HepG2 (cell line): ENCODE results near the gene KRTAP6-1. TPM values are rescaled to one million over a fixed set of nuclear protein-coding genes. Genes with fewer than 3 reads are reported as not detected.

Experiments
- ATAC-seq: fragments of 200-7000 bp; cut with Tn5 transposase; 3 replicates; pipeline ENCODE4 v1.9.1; 2020; ENCODE audit warnings: mild to moderate bottlenecking, moderate library complexity
- BruUV-seq: library from RNA; stranded (reverse); fragments of 400-500 nt; replicated peaks from 2 replicates; lab custom pipeline; 2021; lab: Mats Ljungman, UMichigan
- CTCF ChIA-PET: fragments of 300-600 bp; formaldehyde crosslinking; extraction: SDS; loops from one replicate; lab custom pipeline; 2021; ENCODE audit warnings: low total read pairs, inconsistent platforms, low intra/inter-chr PET ratio; lab: Yijun Ruan, JAX
- POLR2A ChIA-PET: fragments of 350-600 bp; sonication (Branson Sonifier 250); formaldehyde crosslinking; loops from one replicate; lab custom pipeline; 2020; ENCODE audit warnings: antibody characterized with exemption, inconsistent platforms; lab: Yijun Ruan, JAX
- DNase-seq: peaks from one replicate; pipeline ENCODE4 v3.0.0-alpha.2; 2015; ENCODE audit warnings: low spot score
- FAIRE-seq: peaks from 3 replicates; lab custom pipeline; 2011; peaks lifted over from hg19 to GRCh38; lab: Jason Lieb, UNC
- H2AFZ ChIP-seq: one replicate; pipeline ENCODE4 v1.6.1; 2011; ENCODE audit warnings: low read length, inconsistent platforms
- H3K27ac ChIP-seq: fragments of 300-600 bp; 3 replicates; pipeline ENCODE4 v1.8.0; 2011; ENCODE audit warnings: mixed run types, mild to moderate bottlenecking, mixed read lengths, low read length, inconsistent platforms; ENCODE audit not compliant: insufficient read depth; ENCODE audit errors: extremely low read length
- H3K27me3 ChIP-seq, 2 experiments: fragments of 200-600 bp in 1 of 2; 2 replicates in 1 of 2; 3 replicates in 1 of 2; pipeline versions ENCODE4 v1.6.0 to v1.8.0; 2011; ENCODE audit warnings: low read length in 2 of 2, mild to moderate bottlenecking in 2 of 2, moderate library complexity in 2 of 2, inconsistent platforms in 1 of 2; ENCODE audit not compliant: insufficient read depth in 2 of 2, control insufficient read depth in 1 of 2
- H3K36me3 ChIP-seq, 2 experiments: fragments of 200-600 bp in 1 of 2; replicated peaks in 1 of 2; 2 replicates in 1 of 2; 3 replicates in 1 of 2; pipeline versions ENCODE4 v1.5.1 to v1.8.0; 2011; ENCODE audit warnings: low read length in 2 of 2, inconsistent platforms in 1 of 2; ENCODE audit not compliant: insufficient read depth in 2 of 2, control insufficient read depth in 1 of 2
- H3K4me1 ChIP-seq: 2 replicates; pipeline ENCODE4 v1.5.1; 2012; ENCODE audit warnings: low read length, inconsistent platforms; ENCODE audit not compliant: insufficient read depth
- H3K4me2 ChIP-seq: 2 replicates; pipeline ENCODE4 v1.6.0; 2011; ENCODE audit warnings: low read depth, low read length, inconsistent platforms
- H3K4me3 ChIP-seq, 3 experiments: fragments of 200-600 bp in 1 of 3; sonication (generic), shearing (Covaris generic) in 1 of 3; replicated peaks in 1 of 3; 2 replicates each; pipeline ENCODE4 v1.5.1; 2011 to 2016; ENCODE audit warnings: low read length in 3 of 3, inconsistent platforms in 2 of 3, low read depth in 2 of 3, mild to moderate bottlenecking in 2 of 3, control low read depth in 1 of 3, mixed read lengths in 1 of 3; ENCODE audit not compliant: insufficient read depth in 1 of 3
- H3K79me2 ChIP-seq: one replicate; pipeline ENCODE4 v1.6.1; 2011; ENCODE audit warnings: low read length, inconsistent platforms; ENCODE audit not compliant: insufficient read depth
- H3K9ac ChIP-seq: 2 replicates; pipeline ENCODE4 v1.6.0; 2011; ENCODE audit warnings: mild to moderate bottlenecking, low read depth, low read length, inconsistent platforms; ENCODE audit not compliant: insufficient read depth
- H3K9me3 ChIP-seq: 2 replicates; pipeline ENCODE4 v1.5.1; 2012; ENCODE audit warnings: mild to moderate bottlenecking, low read length
- H4K20me1 ChIP-seq: 2 replicates; pipeline ENCODE4 v1.6.0; 2011; ENCODE audit warnings: inconsistent platforms, mild to moderate bottlenecking, low read length, moderate library complexity; ENCODE audit not compliant: insufficient read depth
- CC2D1A ChIP-seq: sonication (generic); formaldehyde crosslinking; IDR thresholded peaks from 2 replicates; pipeline ENCODE4 v1.8.1; 2023; ENCODE audit warnings: mild to moderate bottlenecking, missing genetic modification reagents
- KDM2A ChIP-seq: sonication (generic); formaldehyde crosslinking; IDR thresholded peaks from 2 replicates; pipeline ENCODE4 v1.4.0; 2020; ENCODE audit warnings: low read depth, missing genetic modification reagents, borderline replicate concordance
- NR2F6 ChIP-seq, 2 experiments: IDR thresholded peaks; 2 replicates each; pipeline ENCODE4 v1.6.1; 2016; ENCODE audit warnings: antibody characterized with exemption in 1 of 2, mild to moderate bottlenecking in 1 of 2
- RXRB ChIP-seq: IDR thresholded peaks from 2 replicates; pipeline ENCODE4 v1.6.1; 2016; ENCODE audit warnings: borderline replicate concordance, missing genetic modification reagents, missing compliant biosample characterization
- ZMYM2 ChIP-seq: sonication (generic); formaldehyde crosslinking; IDR thresholded peaks from 2 replicates; pipeline ENCODE4 v1.8.0; 2022; ENCODE audit warnings: mild to moderate bottlenecking, missing genetic modification reagents
- ZMYM4 ChIP-seq: sonication (generic); formaldehyde crosslinking; IDR thresholded peaks from 2 replicates; pipeline ENCODE4 v1.8.1; 2023; ENCODE audit warnings: mild to moderate bottlenecking, missing genetic modification reagents
- ZNF30 ChIP-seq: sonication (generic); formaldehyde crosslinking; IDR thresholded peaks from 2 replicates; pipeline ENCODE4 v1.5.0; 2020; ENCODE audit warnings: mild to moderate bottlenecking, missing genetic modification reagents
- ZNF510 ChIP-seq: sonication (generic); formaldehyde crosslinking; IDR thresholded peaks from 2 replicates; pipeline ENCODE4 v1.4.0; 2020; ENCODE audit warnings: low read depth, mild to moderate bottlenecking, missing genetic modification reagents
- ZSCAN12 ChIP-seq: sonication (generic); formaldehyde crosslinking; IDR thresholded peaks from 2 replicates; pipeline ENCODE4 v1.9.0; 2021; ENCODE audit warnings: mild to moderate bottlenecking, missing genetic modification reagents
- WGBS: methylation state at CpG from one replicate; pipeline ENCODE4 v1.1.6; 2017; ENCODE audit warnings: low lambda C conversion rate; 5-methylcytosine and 5-hydroxymethylcytosine counted together
- in situ Hi-C: cut with HindIII; loops from 2 replicates; pipeline ENCODE4 v1.10.0; 2017; ENCODE audit warnings: low pct_unique_long_range_greater_than_20kb; ENCODE audit not compliant: extremely low pct_ligation_motif_present
- intact Hi-C: fragments of 100-400 bp; cut with micrococcal nuclease; formaldehyde crosslinking; loops from one replicate; pipeline ENCODE4 v1.10.0; 2022; ENCODE audit not compliant: unreplicated experiment
- polyA plus RNA-seq, 8 experiments: library from polyadenylated mRNA; depleted of rRNA in 3 of 8; stranded (reverse) in 7 of 8; unstranded in 1 of 8; fragments of >200 nt; fragmentation: Illumina TruSeq in 4 of 8; extraction: Trizol in 4 of 8; gene quantifications; 2 replicates each; pipeline versions ENCODE4 v1.2.1 to v1.2.3, GENCODE V29; 2011 to 2016; ENCODE audit warnings: low read depth in 4 of 8, missing spikeins in 1 of 8, mixed read lengths in 1 of 8; ENCODE audit not compliant: insufficient read depth in 1 of 8
- total RNA-seq, 5 experiments: library from RNA; depleted of rRNA; stranded (reverse); fragments of >200 nt; fragmentation: Illumina TruSeq; extraction: Trizol; gene quantifications; 2 replicates each; pipeline ENCODE4 v1.2.3, GENCODE V29; 2016; ENCODE audit warnings: low read depth in 1 of 5
- TF ChIP-seq, protein P1 (sequence below): sonication (generic); formaldehyde crosslinking; IDR thresholded peaks from 2 replicates; pipeline ENCODE4 v1.5.1; 2020; ENCODE audit warnings: missing genetic modification reagents, mild to moderate bottlenecking, borderline replicate concordance
- TF ChIP-seq, protein P2 (sequence below): sonication (generic); formaldehyde crosslinking; IDR thresholded peaks from 2 replicates; pipeline ENCODE4 v1.4.0; 2020; ENCODE audit warnings: missing genetic modification reagents, borderline replicate concordance
- TF ChIP-seq, protein P3 (sequence below): sonication (generic); formaldehyde crosslinking; IDR thresholded peaks from 2 replicates; pipeline ENCODE4 v1.4.0; 2020; ENCODE audit warnings: mild to moderate bottlenecking, missing genetic modification reagents
- TF ChIP-seq, protein P4 (sequence below): sonication (generic); formaldehyde crosslinking; IDR thresholded peaks from 2 replicates; pipeline ENCODE4 v1.8.0; 2022; ENCODE audit warnings: missing genetic modification reagents, mild to moderate bottlenecking, borderline replicate concordance

Gene KRTAP6-1
- total and polyA plus RNA-seq, 2 of the 13 experiments (the other 11 are each of a cell fraction or from before 2014, with no cell fraction given), result not detected

DNA sequence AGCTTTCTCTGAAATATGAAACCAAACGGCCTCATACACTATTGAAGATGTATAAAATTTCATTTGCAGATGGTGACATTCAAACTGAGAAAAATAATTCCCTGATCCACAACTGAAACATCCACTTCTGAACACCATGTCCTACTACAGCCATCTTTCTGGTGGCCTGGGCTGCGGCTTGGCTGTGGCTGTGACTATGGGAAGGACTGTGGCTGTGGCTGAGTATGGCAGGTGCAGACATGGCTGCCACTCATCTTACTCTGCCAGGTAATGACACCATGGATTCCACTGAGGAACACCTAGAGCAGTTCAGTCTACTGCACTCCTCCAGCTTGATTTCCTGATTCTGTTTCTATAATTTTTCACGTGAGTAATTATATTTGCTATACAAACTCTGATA, 6.8 kb upstream of the KRTAP6-1 start, which contains the start of gene KRTAP20-4:
TSS of gene KRTAP20-4 (plus strand) at position 106 of the 400 bp plus-strand sequence.
- in situ Hi-C loops, result no loop called here
- no peak for TF ChIP-seq ZNF30
- TF ChIP-seq KDM2A (CRISPR knock-in tag), result no peak
- TF ChIP-seq RXRB (CRISPR knock-in tag), result no peak
- TF ChIP-seq ZMYM2 (CRISPR knock-in tag), result no peak
- TF ChIP-seq, protein P1, sequence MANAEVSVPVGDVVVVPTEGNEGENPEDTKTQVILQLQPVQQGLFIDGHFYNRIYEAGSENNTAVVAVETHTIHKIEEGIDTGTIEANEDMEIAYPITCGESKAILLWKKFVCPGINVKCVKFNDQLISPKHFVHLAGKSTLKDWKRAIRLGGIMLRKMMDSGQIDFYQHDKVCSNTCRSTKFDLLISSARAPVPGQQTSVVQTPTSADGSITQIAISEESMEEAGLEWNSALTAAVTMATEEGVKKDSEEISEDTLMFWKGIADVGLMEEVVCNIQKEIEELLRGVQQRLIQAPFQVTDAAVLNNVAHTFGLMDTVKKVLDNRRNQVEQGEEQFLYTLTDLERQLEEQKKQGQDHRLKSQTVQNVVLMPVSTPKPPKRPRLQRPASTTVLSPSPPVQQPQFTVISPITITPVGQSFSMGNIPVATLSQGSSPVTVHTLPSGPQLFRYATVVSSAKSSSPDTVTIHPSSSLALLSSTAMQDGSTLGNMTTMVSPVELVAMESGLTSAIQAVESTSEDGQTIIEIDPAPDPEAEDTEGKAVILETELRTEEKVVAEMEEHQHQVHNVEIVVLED (CRISPR knock-in tag), result no peak
- TF ChIP-seq, protein P2, sequence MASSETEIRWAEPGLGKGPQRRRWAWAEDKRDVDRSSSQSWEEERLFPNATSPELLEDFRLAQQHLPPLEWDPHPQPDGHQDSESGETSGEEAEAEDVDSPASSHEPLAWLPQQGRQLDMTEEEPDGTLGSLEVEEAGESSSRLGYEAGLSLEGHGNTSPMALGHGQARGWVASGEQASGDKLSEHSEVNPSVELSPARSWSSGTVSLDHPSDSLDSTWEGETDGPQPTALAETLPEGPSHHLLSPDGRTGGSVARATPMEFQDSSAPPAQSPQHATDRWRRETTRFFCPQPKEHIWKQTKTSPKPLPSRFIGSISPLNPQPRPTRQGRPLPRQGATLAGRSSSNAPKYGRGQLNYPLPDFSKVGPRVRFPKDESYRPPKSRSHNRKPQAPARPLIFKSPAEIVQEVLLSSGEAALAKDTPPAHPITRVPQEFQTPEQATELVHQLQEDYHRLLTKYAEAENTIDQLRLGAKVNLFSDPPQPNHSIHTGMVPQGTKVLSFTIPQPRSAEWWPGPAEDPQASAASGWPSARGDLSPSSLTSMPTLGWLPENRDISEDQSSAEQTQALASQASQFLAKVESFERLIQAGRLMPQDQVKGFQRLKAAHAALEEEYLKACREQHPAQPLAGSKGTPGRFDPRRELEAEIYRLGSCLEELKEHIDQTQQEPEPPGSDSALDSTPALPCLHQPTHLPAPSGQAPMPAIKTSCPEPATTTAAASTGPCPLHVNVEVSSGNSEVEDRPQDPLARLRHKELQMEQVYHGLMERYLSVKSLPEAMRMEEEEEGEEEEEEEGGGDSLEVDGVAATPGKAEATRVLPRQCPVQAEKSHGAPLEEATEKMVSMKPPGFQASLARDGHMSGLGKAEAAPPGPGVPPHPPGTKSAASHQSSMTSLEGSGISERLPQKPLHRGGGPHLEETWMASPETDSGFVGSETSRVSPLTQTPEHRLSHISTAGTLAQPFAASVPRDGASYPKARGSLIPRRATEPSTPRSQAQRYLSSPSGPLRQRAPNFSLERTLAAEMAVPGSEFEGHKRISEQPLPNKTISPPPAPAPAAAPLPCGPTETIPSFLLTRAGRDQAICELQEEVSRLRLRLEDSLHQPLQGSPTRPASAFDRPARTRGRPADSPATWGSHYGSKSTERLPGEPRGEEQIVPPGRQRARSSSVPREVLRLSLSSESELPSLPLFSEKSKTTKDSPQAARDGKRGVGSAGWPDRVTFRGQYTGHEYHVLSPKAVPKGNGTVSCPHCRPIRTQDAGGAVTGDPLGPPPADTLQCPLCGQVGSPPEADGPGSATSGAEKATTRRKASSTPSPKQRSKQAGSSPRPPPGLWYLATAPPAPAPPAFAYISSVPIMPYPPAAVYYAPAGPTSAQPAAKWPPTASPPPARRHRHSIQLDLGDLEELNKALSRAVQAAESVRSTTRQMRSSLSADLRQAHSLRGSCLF (CRISPR knock-in tag), result no peak
- TF ChIP-seq NR2F6 (IDR thresholded peaks at IDR 0.05), result no peak
- TF ChIP-seq NR2F6 (CRISPR knock-in tag; IDR thresholded peaks at IDR 0.05), result no peak
- TF ChIP-seq ZSCAN12 (CRISPR knock-in tag), result no peak
- TF ChIP-seq ZNF510, result no peak
- TF ChIP-seq CC2D1A (CRISPR knock-in tag), result no peak
- TF ChIP-seq, protein P3, sequence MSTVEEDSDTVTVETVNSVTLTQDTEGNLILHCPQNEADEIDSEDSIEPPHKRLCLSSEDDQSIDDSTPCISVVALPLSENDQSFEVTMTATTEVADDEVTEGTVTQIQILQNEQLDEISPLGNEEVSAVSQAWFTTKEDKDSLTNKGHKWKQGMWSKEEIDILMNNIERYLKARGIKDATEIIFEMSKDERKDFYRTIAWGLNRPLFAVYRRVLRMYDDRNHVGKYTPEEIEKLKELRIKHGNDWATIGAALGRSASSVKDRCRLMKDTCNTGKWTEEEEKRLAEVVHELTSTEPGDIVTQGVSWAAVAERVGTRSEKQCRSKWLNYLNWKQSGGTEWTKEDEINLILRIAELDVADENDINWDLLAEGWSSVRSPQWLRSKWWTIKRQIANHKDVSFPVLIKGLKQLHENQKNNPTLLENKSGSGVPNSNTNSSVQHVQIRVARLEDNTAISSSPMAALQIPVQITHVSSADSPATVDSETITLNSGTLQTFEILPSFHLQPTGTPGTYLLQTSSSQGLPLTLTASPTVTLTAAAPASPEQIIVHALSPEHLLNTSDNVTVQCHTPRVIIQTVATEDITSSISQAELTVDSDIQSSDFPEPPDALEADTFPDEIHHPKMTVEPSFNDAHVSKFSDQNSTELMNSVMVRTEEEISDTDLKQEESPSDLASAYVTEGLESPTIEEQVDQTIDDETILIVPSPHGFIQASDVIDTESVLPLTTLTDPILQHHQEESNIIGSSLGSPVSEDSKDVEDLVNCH (CRISPR knock-in tag), result no peak
- TF ChIP-seq ZMYM4 (CRISPR knock-in tag), result no peak
- TF ChIP-seq, protein P4, sequence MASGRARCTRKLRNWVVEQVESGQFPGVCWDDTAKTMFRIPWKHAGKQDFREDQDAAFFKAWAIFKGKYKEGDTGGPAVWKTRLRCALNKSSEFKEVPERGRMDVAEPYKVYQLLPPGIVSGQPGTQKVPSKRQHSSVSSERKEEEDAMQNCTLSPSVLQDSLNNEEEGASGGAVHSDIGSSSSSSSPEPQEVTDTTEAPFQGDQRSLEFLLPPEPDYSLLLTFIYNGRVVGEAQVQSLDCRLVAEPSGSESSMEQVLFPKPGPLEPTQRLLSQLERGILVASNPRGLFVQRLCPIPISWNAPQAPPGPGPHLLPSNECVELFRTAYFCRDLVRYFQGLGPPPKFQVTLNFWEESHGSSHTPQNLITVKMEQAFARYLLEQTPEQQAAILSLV (CRISPR knock-in tag), result no peak

More for the DNA sequence above, 6.8 kb upstream of the KRTAP6-1 start, which contains the start of gene KRTAP20-4:
- FAIRE-seq (no peak), DNase-seq (no peak), ATAC-seq (no peak)
- Histone ChIP-seq H2AFZ (no peak within 1 kb of the TSS), H4K20me1 (no peaks in the 10 kb centered on the region), H3K9ac (no peak within 1 kb of the TSS), H3K36me3 (no peaks in the 10 kb centered on the region), H3K27ac (no peak within 1 kb of the TSS), H3K27me3 (no peaks in the 10 kb centered on the region), H3K4me2 (no peak within 1 kb of the TSS), H3K4me1 (no peaks in the 10 kb centered on the region), H3K4me3 (no peak within 1 kb of the TSS), H3K79me2 (no peaks in the 10 kb centered on the region), H3K9me3 (peaks cover 83% of the 10 kb centered on the region)
- intact Hi-C loops, result no loop called here
- WGBS, result 2% methylated on average over 3 of the region's 3 CpGs
- POLR2A ChIA-PET, result no interaction called here
- CTCF ChIA-PET, result no interaction called here
- BruUV-seq, result no TSS peak
